Smooth muscle cell (in vitro differentiated cells): ENCODE data around the gene CFC1B. TPM values are rescaled to one million over a fixed set of nuclear protein-coding genes. Genes with fewer than 3 reads are reported as not detected.

Experiments
- polyA plus RNA-seq: library from polyadenylated mRNA; unstranded; fragments of >200 nt; fragmentation: Nextera tagmentation; extraction: Ambion mirVana; gene quantifications from 2 replicates; pipeline ENCODE4 v1.2.1, GENCODE V29; 2016
- small RNA-seq: library from RNA; depleted of rRNA; stranded (forward); fragments of <200 nt; gene quantifications from one replicate; pipeline ENCODE3, GENCODE V24; 2014
- total RNA-seq: library from RNA; depleted of rRNA; stranded (reverse); fragments of >200 nt; gene quantifications from 2 replicates; pipeline ENCODE4 v1.2.3, GENCODE V29; 2014

Gene CFC1B
- total and polyA plus RNA-seq, 2 experiments from 2014 or later = not detected

Small RNAs within 50 kb of the gene (small RNA-seq; reads per million reads assigned to genes)
- gene RF00017 (not detected), gene RNU6-473P (not detected)

Other genes with a start within 250 kb of the CFC1B start
- 36.4 and 59.3 TPM in 2 replicates for gene IMP4, start 178.3 kb upstream of the CFC1B start, total RNA-seq
- 74.9 and 75.0 TPM in 2 replicates for gene IMP4, start 178.3 kb upstream of the CFC1B start, polyA plus RNA-seq
- gene PTPN18, start 165.2 kb upstream of the CFC1B start, total RNA-seq = 4.4 and 13.9 TPM in 2 replicates
- gene PTPN18, start 165.2 kb upstream of the CFC1B start, polyA plus RNA-seq = 10.1 and 10.2 TPM in 2 replicates
- gene POTEI, start 11.9 kb upstream of the CFC1B start, total RNA-seq = 0.90 and 1.0 TPM in 2 replicates
- gene POTEI, start 11.9 kb upstream of the CFC1B start, polyA plus RNA-seq = 0.13 and 1.2 TPM in 2 replicates
- not detected in 2 replicates for gene CFC1, start 78.4 kb downstream of the CFC1B start, total RNA-seq
- gene CFC1, start 78.4 kb downstream of the CFC1B start, polyA plus RNA-seq = not detected in 2 replicates
- gene POTEJ, start 90.2 kb downstream of the CFC1B start, total RNA-seq = 0.36 TPM in 1 of 2 replicates, not detected in the other
- not detected in 2 replicates for gene POTEJ, start 90.2 kb downstream of the CFC1B start, polyA plus RNA-seq
- not detected in 2 replicates for gene GPR148, start 207.8 kb downstream of the CFC1B start, total RNA-seq
- gene GPR148, start 207.8 kb downstream of the CFC1B start, polyA plus RNA-seq = not detected in 2 replicates
- gene AMER3, start 234.3 kb downstream of the CFC1B start, total RNA-seq = not detected in 2 replicates
- gene AMER3, start 234.3 kb downstream of the CFC1B start, polyA plus RNA-seq = not detected in 2 replicates